HG03103 (cell line): Measurements from ENCODE around the gene IFIH1.
A peak's percentile ranks its signal among the peaks of the same experiment; 100 is the strongest.

Experiments used
- ATAC-seq: cut with Tn5 transposase; IDR thresholded peaks from one replicate; pipeline ENCODE4 v1.9.1; 2021; ENCODE audit warnings: low read depth; ENCODE audit not compliant: unreplicated experiment

The IFIH1 gene

GRCh38 chr2:162226836-162227235 is 91.6 kb downstream of the IFIH1 start:
- ATAC-seq = no peak

GRCh38 chr2:162221064-162221463 is 97.4 kb downstream of the IFIH1 start:
- ATAC-seq = peak; percentile 82

- no peak for ATAC-seq
Observed at GRCh38 chr2:162220368-162220767, 98.1 kb downstream of the IFIH1 start.

- ATAC-seq = no peak
Observed at GRCh38 chr2:162219426-162219825, 99.1 kb downstream of the IFIH1 start.

GRCh38 chr2:162217598-162217997 is 100.9 kb downstream of the IFIH1 start:
- ATAC-seq = no peak
